ENCODE measurements around the gene HOXA3.

Gene HOXA3

GRCh38 chr7:27141923-27142579 is 10.3 kb downstream of the HOXA3 start:
- Histone ChIP-seq H3K36me3 (ENCODE audit: control insufficient read depth, insufficient read depth, low read length) (no peaks in the 10 kb centered on the region), H3K9ac (ENCODE audit: low read depth, low read length) (no peak overlapping the region), H3K27me3 (ENCODE audit: control insufficient read depth, insufficient read depth, low read length) (peaks cover 100% of the 10 kb centered on the region), H3K4me3 (ENCODE audit: low read depth, low read length) (no peak overlapping the region), H3K4me1 (ENCODE audit: control insufficient read depth, insufficient read depth, low read length) (0 out of 2 replicates have a peak, but pooled peaks cover 4% of the 10 kb centered on the region), H3K9me3 (ENCODE audit: control insufficient read depth, insufficient read depth, low read length) (no peaks in the 10 kb centered on the region), H3K27ac (ENCODE audit: low read depth, low read length) (no peak overlapping the region)

GRCh38 chr7:27141137-27141922 is 11.1 kb downstream of the HOXA3 start:
- H3K36me3 ChIP-seq (ENCODE audit: control insufficient read depth, insufficient read depth, low read length) = no peaks in the 10 kb centered on the region
- no peak overlapping the region for H3K27ac ChIP-seq (ENCODE audit: low read depth, low read length)
- H3K27me3 ChIP-seq (ENCODE audit: control insufficient read depth, insufficient read depth, low read length) = peaks cover 100% of the 10 kb centered on the region
- 0 out of 2 replicates have a peak, but pooled peaks cover 4% of the 10 kb centered on the region for H3K4me1 ChIP-seq (ENCODE audit: control insufficient read depth, insufficient read depth, low read length)
- H3K4me3 ChIP-seq (ENCODE audit: low read depth, low read length) = no peak overlapping the region
- no peaks in the 10 kb centered on the region for H3K9me3 ChIP-seq (ENCODE audit: control insufficient read depth, insufficient read depth, low read length)
- H3K9ac ChIP-seq (ENCODE audit: low read depth, low read length) = no peak overlapping the region

- Histone ChIP-seq H3K9me3 (ENCODE audit: control insufficient read depth, insufficient read depth, low read length) (no peaks in the 10 kb centered on the region), H3K36me3 (ENCODE audit: control insufficient read depth, insufficient read depth, low read length) (no peaks in the 10 kb centered on the region), H3K4me1 (ENCODE audit: control insufficient read depth, insufficient read depth, low read length) (0 out of 2 replicates have a peak, but pooled peaks cover 4% of the 10 kb centered on the region), H3K27ac (ENCODE audit: low read depth, low read length) (no peak overlapping the region), H3K4me3 (ENCODE audit: low read depth, low read length) (no peak overlapping the region), H3K27me3 (ENCODE audit: control insufficient read depth, insufficient read depth, low read length) (peaks cover 100% of the 10 kb centered on the region), H3K9ac (ENCODE audit: low read depth, low read length) (no peak overlapping the region)
These were observed 12.1 kb downstream of the HOXA3 start for GRCh38 chr7:27140126-27140857.

- peaks cover 100% of the 10 kb centered on the region for H3K27me3 ChIP-seq (ENCODE audit: control insufficient read depth, insufficient read depth, low read length)
- no peak overlapping the region for H3K27ac ChIP-seq (ENCODE audit: low read depth, low read length)
- no peak overlapping the region; the same call in 1 of the 2 replicates for H3K4me3 ChIP-seq (ENCODE audit: low read depth, low read length)
- H3K36me3 ChIP-seq (ENCODE audit: control insufficient read depth, insufficient read depth, low read length) = no peaks in the 10 kb centered on the region
- no peaks in the 10 kb centered on the region for H3K9me3 ChIP-seq (ENCODE audit: control insufficient read depth, insufficient read depth, low read length)
- H3K9ac ChIP-seq (ENCODE audit: low read depth, low read length) = no peak overlapping the region
- 0 out of 2 replicates have a peak, but pooled peaks cover 4% of the 10 kb centered on the region for H3K4me1 ChIP-seq (ENCODE audit: control insufficient read depth, insufficient read depth, low read length)
These were observed 12.9 kb downstream of the HOXA3 start for GRCh38 chr7:27139334-27140125.

- Histone ChIP-seq H3K36me3 (ENCODE audit: control insufficient read depth, insufficient read depth, low read length) (no peaks in the 10 kb centered on the region), H3K4me1 (ENCODE audit: control insufficient read depth, insufficient read depth, low read length) (0 out of 2 replicates have a peak, but pooled peaks cover 4% of the 10 kb centered on the region), H3K9ac (ENCODE audit: low read depth, low read length) (no peak overlapping the region), H3K27ac (ENCODE audit: low read depth, low read length) (no peak overlapping the region), H3K27me3 (ENCODE audit: control insufficient read depth, insufficient read depth, low read length) (peaks cover 100% of the 10 kb centered on the region), H3K4me3 (ENCODE audit: low read depth, low read length) (no peak overlapping the region), H3K9me3 (ENCODE audit: control insufficient read depth, insufficient read depth, low read length) (no peaks in the 10 kb centered on the region)
These were observed 13.4 kb downstream of the HOXA3 start for GRCh38 chr7:27138985-27139333.

- 0 out of 2 replicates have a peak, but pooled peaks cover 3% of the 10 kb centered on the region for H3K4me1 ChIP-seq (ENCODE audit: control insufficient read depth, insufficient read depth, low read length)
- H3K9ac ChIP-seq (ENCODE audit: low read depth, low read length) = no peak overlapping the region
- no peak overlapping the region for H3K4me3 ChIP-seq (ENCODE audit: low read depth, low read length)
- H3K36me3 ChIP-seq (ENCODE audit: control insufficient read depth, insufficient read depth, low read length) = no peaks in the 10 kb centered on the region
- H3K27me3 ChIP-seq (ENCODE audit: control insufficient read depth, insufficient read depth, low read length) = peaks cover 100% of the 10 kb centered on the region
- no peak overlapping the region for H3K27ac ChIP-seq (ENCODE audit: low read depth, low read length)
- H3K9me3 ChIP-seq (ENCODE audit: control insufficient read depth, insufficient read depth, low read length) = no peaks in the 10 kb centered on the region
These were observed 13.9 kb downstream of the HOXA3 start for GRCh38 chr7:27138472-27138871.

- Histone ChIP-seq H3K27me3 (ENCODE audit: control insufficient read depth, insufficient read depth, low read length) (peaks cover 100% of the 10 kb centered on the region), H3K9me3 (ENCODE audit: control insufficient read depth, insufficient read depth, low read length) (no peaks in the 10 kb centered on the region), H3K4me1 (ENCODE audit: control insufficient read depth, insufficient read depth, low read length) (no peaks in the 10 kb centered on the region), H3K9ac (ENCODE audit: low read depth, low read length) (no peak overlapping the region), H3K27ac (ENCODE audit: low read depth, low read length) (no peak overlapping the region), H3K4me3 (ENCODE audit: low read depth, low read length) (no peak overlapping the region), H3K36me3 (ENCODE audit: control insufficient read depth, insufficient read depth, low read length) (no peaks in the 10 kb centered on the region)
These were observed 14.6 kb downstream of the HOXA3 start for GRCh38 chr7:27137640-27138315.

GRCh38 chr7:27134392-27134791 is 18.0 kb downstream of the HOXA3 start:
- Histone ChIP-seq H3K9me3 (ENCODE audit: control insufficient read depth, insufficient read depth, low read length) (no peaks in the 10 kb centered on the region), H3K4me1 (ENCODE audit: control insufficient read depth, insufficient read depth, low read length) (no peaks in the 10 kb centered on the region), H3K27me3 (ENCODE audit: control insufficient read depth, insufficient read depth, low read length) (peaks cover 100% of the 10 kb centered on the region), H3K4me3 (ENCODE audit: low read depth, low read length) (no peak overlapping the region), H3K27ac (ENCODE audit: low read depth, low read length) (no peak overlapping the region), H3K36me3 (ENCODE audit: control insufficient read depth, insufficient read depth, low read length) (no peaks in the 10 kb centered on the region), H3K9ac (ENCODE audit: low read depth, low read length) (no peak overlapping the region)

- Histone ChIP-seq H3K27ac (ENCODE audit: low read depth, low read length) (no peak overlapping the region), H3K36me3 (ENCODE audit: control insufficient read depth, insufficient read depth, low read length) (no peaks in the 10 kb centered on the region), H3K4me1 (ENCODE audit: control insufficient read depth, insufficient read depth, low read length) (no peaks in the 10 kb centered on the region), H3K27me3 (ENCODE audit: control insufficient read depth, insufficient read depth, low read length) (peaks cover 100% of the 10 kb centered on the region), H3K9ac (ENCODE audit: low read depth, low read length) (no peak overlapping the region), H3K9me3 (ENCODE audit: control insufficient read depth, insufficient read depth, low read length) (no peaks in the 10 kb centered on the region), H3K4me3 (ENCODE audit: low read depth, low read length) (no peak overlapping the region)
These were observed 18.8 kb downstream of the HOXA3 start for GRCh38 chr7:27133409-27134231.

All from HUES48 (cell line).